Uterus (tissue), 2 donors: ENCODE measurements around the gene WDR49.

Experiments used
- POLR2A ChIP-seq, 2 donors: fragments of 450-650 bp; IDR thresholded peaks; one replicate each; pipeline ENCODE4 v1.6.1; 2016; ENCODE audit warnings: antibody characterized with exemption in 2 of 2, mild to moderate bottlenecking in 1 of 2, moderate library complexity in 1 of 2
- TF ChIP-seq, protein P1 (sequence below), 4 experiments: fragments of 200-600 bp in 2 of 4; fragments of 450-650 bp in 2 of 4; sonication (generic) in 2 of 4; IDR thresholded peaks; one replicate each; pipeline ENCODE4 v1.5.1; 2016 to 2019; ENCODE audit warnings: antibody characterized with exemption in 4 of 4, mild to moderate bottlenecking in 2 of 4, moderate library complexity in 1 of 4

DNA sequence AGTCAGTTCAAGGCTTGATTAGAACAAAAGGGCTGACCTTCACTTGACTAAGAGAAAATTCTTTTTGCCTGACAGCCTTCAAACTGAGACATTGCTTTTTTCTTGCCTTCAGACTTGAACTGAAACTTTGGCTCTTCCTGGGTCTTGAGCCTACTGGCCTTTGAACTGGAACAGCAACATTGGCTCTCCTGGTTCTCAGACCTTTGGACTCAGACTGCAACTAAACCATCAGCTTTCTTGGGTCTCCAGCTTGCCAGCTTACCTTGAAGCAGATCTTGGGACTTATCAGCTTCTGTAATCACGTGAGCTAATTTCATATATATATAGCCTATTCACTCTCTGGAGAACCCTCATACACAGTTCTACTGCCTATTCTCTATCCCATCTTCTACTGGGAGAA, 19.5 kb upstream of the WDR49 start:
- TF ChIP-seq, protein P1, sequence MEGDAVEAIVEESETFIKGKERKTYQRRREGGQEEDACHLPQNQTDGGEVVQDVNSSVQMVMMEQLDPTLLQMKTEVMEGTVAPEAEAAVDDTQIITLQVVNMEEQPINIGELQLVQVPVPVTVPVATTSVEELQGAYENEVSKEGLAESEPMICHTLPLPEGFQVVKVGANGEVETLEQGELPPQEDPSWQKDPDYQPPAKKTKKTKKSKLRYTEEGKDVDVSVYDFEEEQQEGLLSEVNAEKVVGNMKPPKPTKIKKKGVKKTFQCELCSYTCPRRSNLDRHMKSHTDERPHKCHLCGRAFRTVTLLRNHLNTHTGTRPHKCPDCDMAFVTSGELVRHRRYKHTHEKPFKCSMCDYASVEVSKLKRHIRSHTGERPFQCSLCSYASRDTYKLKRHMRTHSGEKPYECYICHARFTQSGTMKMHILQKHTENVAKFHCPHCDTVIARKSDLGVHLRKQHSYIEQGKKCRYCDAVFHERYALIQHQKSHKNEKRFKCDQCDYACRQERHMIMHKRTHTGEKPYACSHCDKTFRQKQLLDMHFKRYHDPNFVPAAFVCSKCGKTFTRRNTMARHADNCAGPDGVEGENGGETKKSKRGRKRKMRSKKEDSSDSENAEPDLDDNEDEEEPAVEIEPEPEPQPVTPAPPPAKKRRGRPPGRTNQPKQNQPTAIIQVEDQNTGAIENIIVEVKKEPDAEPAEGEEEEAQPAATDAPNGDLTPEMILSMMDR (IDR thresholded peaks at IDR 0.05) = no peak
- TF ChIP-seq POLR2A (IDR thresholded peaks at IDR 0.05) = no peak
